Thyroid gland (tissue), 4 donors: ENCODE measurements around the gene ISOC2. TPM values are rescaled to one million over a fixed set of nuclear protein-coding genes. Genes with fewer than 3 reads are reported as not detected.

ENCODE experiments used
- DNase-seq, 2 donors: peaks; one replicate each; pipeline ENCODE4 v3.0.0-alpha.2; 2019
- H3K27ac ChIP-seq, 3 donors: fragments of 200-600 bp; sonication (generic); 1 replicate in 2 of 3; 2 replicates in 1 of 3; pipeline ENCODE4 v1.5.1; 2016 to 2019; ENCODE audit warnings: mild to moderate bottlenecking in 1 of 3, moderate library complexity in 1 of 3
- H3K27me3 ChIP-seq: fragments of 200-600 bp; sonication (generic); one replicate; pipeline ENCODE4 v1.5.1; 2019
- H3K36me3 ChIP-seq, 2 donors: fragments of 200-600 bp; sonication (generic); one replicate each; pipeline ENCODE4 v1.5.1; 2016 to 2019
- H3K4me1 ChIP-seq, 2 donors: fragments of 200-600 bp; sonication (generic); one replicate each; pipeline ENCODE4 v1.5.1; 2017 to 2019
- H3K4me3 ChIP-seq, 3 donors: fragments of 200-600 bp; sonication (generic); replicated peaks in 1 of 3; 1 replicate in 2 of 3; 2 replicates in 1 of 3; pipeline ENCODE4 v1.5.1; 2016; ENCODE audit warnings: mild to moderate bottlenecking in 1 of 3
- H3K9me3 ChIP-seq: fragments of 200-600 bp; sonication (generic); one replicate; pipeline ENCODE4 v1.5.1; 2017
- POLR2A ChIP-seq, 2 donors: fragments of 450-650 bp; IDR thresholded peaks; one replicate each; pipeline ENCODE4 v1.6.1; 2017; ENCODE audit warnings: antibody characterized with exemption in 2 of 2, mild to moderate bottlenecking in 2 of 2, moderate library complexity in 1 of 2
- WGBS, 2 donors: methylation state at CpG; one replicate each; pipeline ENCODE4 v1.1.5; 2017; 5-methylcytosine and 5-hydroxymethylcytosine counted together
- intact Hi-C: fragments of 100-400 bp; cut with DNase I; formaldehyde crosslinking; loops from one replicate; pipeline ENCODE4 v1.15.1; 2023
- total RNA-seq, 4 donors: library from RNA; depleted of rRNA; stranded (reverse); fragments of >200 nt; gene quantifications; one replicate each; pipeline ENCODE4 v1.2.3, GENCODE V29; 2016
- TF ChIP-seq, protein P1 (sequence below), 6 experiments: fragments of 200-600 bp in 3 of 6; fragments of 450-650 bp in 3 of 6; sonication (generic) in 3 of 6; IDR thresholded peaks; one replicate each; pipeline ENCODE4 v1.5.1; 2016 to 2019; ENCODE audit warnings: antibody characterized with exemption in 6 of 6, mild to moderate bottlenecking in 2 of 6, inconsistent platforms in 1 of 6, moderate library complexity in 1 of 6

Gene ISOC2
- total RNA-seq, 4 donors from 2014 or later, result 52.1 to 178 (median 100) TPM

DNA sequence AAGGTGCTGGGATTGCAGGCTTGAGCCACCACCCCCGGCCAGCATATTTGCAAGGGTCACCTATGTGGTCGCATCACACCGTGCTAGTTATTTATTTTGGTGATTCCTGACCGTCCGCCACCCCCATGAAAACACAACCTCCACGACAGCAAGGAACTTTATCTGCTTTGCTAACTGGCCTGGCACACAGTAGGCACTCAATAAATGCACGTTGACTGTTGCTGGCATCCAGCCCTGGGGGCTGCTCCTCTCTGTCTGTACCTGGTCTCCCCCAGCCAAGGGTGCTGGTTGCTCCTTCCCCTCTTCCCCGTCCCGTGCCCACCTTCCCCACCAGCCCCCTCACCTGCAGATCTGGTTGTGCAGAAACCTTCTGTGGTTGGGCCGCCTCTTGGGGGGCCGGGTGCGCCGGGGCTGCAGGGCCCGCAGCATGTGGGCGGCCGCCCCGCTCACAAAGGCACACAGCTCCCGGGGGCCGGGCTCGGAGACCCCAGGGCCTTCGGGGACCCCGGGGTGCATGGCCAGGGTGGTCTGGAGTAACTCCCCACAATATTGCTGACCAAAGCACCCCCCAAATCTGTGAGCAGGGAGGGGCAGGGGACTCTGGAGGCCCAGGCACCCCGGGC is 2.7 kb upstream of the ISOC2 start:
- DNase-seq, result no peak
- Histone ChIP-seq H3K27ac (no peak overlapping the region), H3K27me3 (no peaks in the 10 kb centered on the region), H3K4me3 (no peak overlapping the region), H3K4me1 (peaks cover 0 to 20% of the 10 kb centered on the region in 2 donors), H3K36me3 (no peaks in the 10 kb centered on the region), H3K9me3 (no peaks in the 10 kb centered on the region)
- 51 to 68% methylated on average over 4 to 17 of the region's 23 CpGs for WGBS, 2 donors
- no peak for TF ChIP-seq POLR2A (IDR thresholded peaks at IDR 0.05)
- TF ChIP-seq, protein P1, sequence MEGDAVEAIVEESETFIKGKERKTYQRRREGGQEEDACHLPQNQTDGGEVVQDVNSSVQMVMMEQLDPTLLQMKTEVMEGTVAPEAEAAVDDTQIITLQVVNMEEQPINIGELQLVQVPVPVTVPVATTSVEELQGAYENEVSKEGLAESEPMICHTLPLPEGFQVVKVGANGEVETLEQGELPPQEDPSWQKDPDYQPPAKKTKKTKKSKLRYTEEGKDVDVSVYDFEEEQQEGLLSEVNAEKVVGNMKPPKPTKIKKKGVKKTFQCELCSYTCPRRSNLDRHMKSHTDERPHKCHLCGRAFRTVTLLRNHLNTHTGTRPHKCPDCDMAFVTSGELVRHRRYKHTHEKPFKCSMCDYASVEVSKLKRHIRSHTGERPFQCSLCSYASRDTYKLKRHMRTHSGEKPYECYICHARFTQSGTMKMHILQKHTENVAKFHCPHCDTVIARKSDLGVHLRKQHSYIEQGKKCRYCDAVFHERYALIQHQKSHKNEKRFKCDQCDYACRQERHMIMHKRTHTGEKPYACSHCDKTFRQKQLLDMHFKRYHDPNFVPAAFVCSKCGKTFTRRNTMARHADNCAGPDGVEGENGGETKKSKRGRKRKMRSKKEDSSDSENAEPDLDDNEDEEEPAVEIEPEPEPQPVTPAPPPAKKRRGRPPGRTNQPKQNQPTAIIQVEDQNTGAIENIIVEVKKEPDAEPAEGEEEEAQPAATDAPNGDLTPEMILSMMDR (IDR thresholded peaks at IDR 0.05), result no peak
- intact Hi-C loops, result no loop called here

- DNase-seq, result no peak
- intact Hi-C loops, result loop anchor here (2.0 kb wide), 1 partner anchor 39 kb away; no protein-coding TSS in a partner anchor
- Histone ChIP-seq H3K9me3 (no peaks in the 10 kb centered on the region), H3K27ac (no peak overlapping the region), H3K27me3 (no peaks in the 10 kb centered on the region), H3K4me3 (no peak overlapping the region), H3K4me1 (peaks cover 0 to 20% of the 10 kb centered on the region in 2 donors), H3K36me3 (no peaks in the 10 kb centered on the region)
- 76 to 79% methylated on average over 13 to 15 of the region's 15 CpGs for WGBS, 2 donors
- TF ChIP-seq, protein P1 (IDR thresholded peaks at IDR 0.05), result no peak
- no peak for TF ChIP-seq POLR2A (IDR thresholded peaks at IDR 0.05)
These were observed 2.2 kb upstream of the ISOC2 start for GRCh38 chr19:55463583-55464031.

DNA sequence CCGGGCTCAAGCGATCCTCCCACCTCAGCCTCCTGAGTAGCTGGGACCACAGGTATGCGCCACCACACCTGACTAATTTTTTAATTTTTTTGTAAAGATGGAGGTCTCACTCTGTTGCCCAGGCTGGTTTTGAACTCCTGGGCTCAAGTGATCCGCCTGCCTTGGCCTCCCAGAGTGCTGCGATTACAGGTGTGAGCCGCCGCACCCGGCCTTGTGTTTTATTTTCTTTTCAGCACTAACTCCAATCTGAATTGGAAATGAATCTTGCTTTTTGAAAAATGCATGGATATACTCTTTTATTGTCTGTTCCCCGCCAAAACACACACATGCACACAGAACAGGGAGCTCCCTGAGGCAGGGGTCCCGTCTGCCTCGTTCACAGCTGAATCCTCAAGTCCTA is 1.3 kb upstream of the ISOC2 start:
- H3K4me1 ChIP-seq, result peaks cover 0 to 16% of the 10 kb centered on the region in 2 donors
- 67 to 78% methylated on average over 11 of the region's 11 CpGs for WGBS, 2 donors
- H3K27ac ChIP-seq, result no peak overlapping the region
- no peak overlapping the region for H3K4me3 ChIP-seq
- no peaks in the 10 kb centered on the region for H3K9me3 ChIP-seq
- DNase-seq, result no peak
- no peak for TF ChIP-seq POLR2A (IDR thresholded peaks at IDR 0.05)
- TF ChIP-seq, protein P1 (IDR thresholded peaks at IDR 0.05), result no peak
- no peaks in the 10 kb centered on the region for H3K36me3 ChIP-seq
- intact Hi-C loops, result loop anchor here (2.0 kb wide), 1 partner anchor 40 kb away; no protein-coding TSS in a partner anchor
- no peaks in the 10 kb centered on the region for H3K27me3 ChIP-seq

DNA sequence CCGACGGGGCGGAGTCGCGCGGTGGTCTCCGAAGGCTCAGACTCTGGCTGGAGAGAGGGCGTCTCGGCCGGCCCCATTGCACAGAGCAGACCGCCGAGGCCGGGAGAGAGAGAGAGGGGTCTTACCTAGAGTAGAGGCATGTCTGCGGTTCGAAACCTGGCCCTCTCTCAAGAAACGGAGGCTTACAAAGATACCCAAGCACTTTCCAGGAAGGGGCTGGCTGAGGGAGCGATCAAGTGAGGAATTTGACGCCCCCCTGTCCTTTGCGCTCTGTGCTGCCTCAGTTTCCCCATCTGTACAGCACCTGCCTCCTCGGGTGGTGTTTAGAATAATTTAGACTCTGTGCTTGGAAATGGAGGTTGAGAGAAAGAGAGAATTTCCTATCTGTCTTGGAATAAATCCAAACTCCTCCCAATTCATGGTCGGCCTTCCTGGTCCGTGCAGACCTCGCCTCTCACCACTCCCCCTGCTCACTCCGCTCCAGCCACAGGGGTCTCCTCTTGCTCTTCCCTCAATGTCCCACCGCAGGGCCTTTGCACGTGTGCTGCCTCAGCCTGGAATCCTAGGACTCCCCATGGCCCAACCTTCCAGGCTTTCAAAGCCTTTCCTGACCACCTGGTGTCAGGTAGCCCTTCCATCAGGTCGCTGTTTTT is 658 bp upstream of the ISOC2 start:
- no peak for DNase-seq
- no peaks in the 10 kb centered on the region for H3K9me3 ChIP-seq
- H3K4me1 ChIP-seq, result peaks cover 0 to 13% of the 10 kb centered on the region in 2 donors
- peak overlapping the region; percentile 47 to 63 (median 54) for H3K27ac ChIP-seq
- WGBS, 2 donors, result 15 to 18% methylated on average over 15 to 27 of the region's 27 CpGs
- H3K27me3 ChIP-seq, result no peaks in the 10 kb centered on the region
- peak in 1 of 2 donors; percentile 67 for TF ChIP-seq POLR2A (IDR thresholded peaks at IDR 0.05)
- TF ChIP-seq, protein P1 (IDR thresholded peaks at IDR 0.05), result no peak
- intact Hi-C loops, result loop anchor here (2.0 kb wide), 1 partner anchor 41 kb away; no protein-coding TSS in a partner anchor
- no peaks in the 10 kb centered on the region for H3K36me3 ChIP-seq
- peak overlapping the region in 2 of 3 donors; percentile 35 to 60 for H3K4me3 ChIP-seq
